Natural killer cell (primary cell): ENCODE measurements around the gene PSMA7. TPM values are rescaled to one million over a fixed set of nuclear protein-coding genes. Genes with fewer than 3 reads are reported as not detected.
"Not testable (repeated sequence)": the region's sequence is repeated elsewhere in the genome, so short reads cannot be mapped to it uniquely, and the experiment has no call there.

Source experiments
- ATAC-seq, 3 donors: fragments of 150-1000 bp in 2 of 3; fragments of 200-7000 bp in 1 of 3; cut with Tn5 transposase; 1 replicate in 1 of 3; 2 replicates in 2 of 3; pipeline ENCODE4 v1.10.0; 2021; ENCODE audit warnings: mild to moderate bottlenecking in 2 of 3, moderate library complexity in 2 of 3
- DNase-seq, 2 donors: peaks; one replicate each; pipeline versions ENCODE4 v3.0.0 to v3.0.0-alpha.2; 2013 to 2021; ENCODE audit warnings: mixed read lengths in 1 of 2
- H3K27ac ChIP-seq: one replicate; pipeline ENCODE4 v1.5.1; 2013; ENCODE audit warnings: mild to moderate bottlenecking, low read length
- H3K27me3 ChIP-seq: one replicate; pipeline ENCODE4 v1.6.1; 2013; ENCODE audit warnings: low read length; ENCODE audit not compliant: control insufficient read depth, insufficient read depth
- H3K36me3 ChIP-seq: one replicate; pipeline ENCODE4 v1.6.1; 2013; ENCODE audit warnings: low read length; ENCODE audit not compliant: control insufficient read depth, insufficient read depth
- H3K4me1 ChIP-seq: one replicate; pipeline ENCODE4 v1.6.1; 2013; ENCODE audit warnings: low read length; ENCODE audit not compliant: control insufficient read depth, insufficient read depth
- H3K4me3 ChIP-seq: one replicate; pipeline ENCODE4 v1.5.1; 2013; ENCODE audit warnings: low read length
- H3K9me3 ChIP-seq: one replicate; pipeline ENCODE4 v1.6.1; 2013; ENCODE audit warnings: low read length; ENCODE audit not compliant: control insufficient read depth, insufficient read depth
- H3K27ac Mint-ChIP-seq, 2 donors: one replicate each; pipeline ENCODE4 v1.8.0; 2022; ENCODE audit warnings: mild to moderate bottlenecking in 2 of 2, mixed read lengths in 2 of 2, moderate library complexity in 1 of 2
- H3K27me3 Mint-ChIP-seq, 2 donors: one replicate each; pipeline ENCODE4 v1.8.0; 2022; ENCODE audit warnings: low read depth in 2 of 2, mixed read lengths in 2 of 2
- H3K36me3 Mint-ChIP-seq: one replicate; pipeline ENCODE4 v1.8.0; 2022; ENCODE audit warnings: mixed read lengths
- H3K4me1 Mint-ChIP-seq, 2 donors: one replicate each; pipeline ENCODE4 v1.8.0; 2022; ENCODE audit warnings: mixed read lengths in 2 of 2
- H3K4me3 Mint-ChIP-seq: one replicate; pipeline ENCODE4 v1.8.0; 2022; ENCODE audit warnings: mild to moderate bottlenecking, moderate library complexity, mixed read lengths
- H3K9me3 Mint-ChIP-seq, 2 donors: one replicate each; pipeline ENCODE4 v1.8.0; 2022; ENCODE audit warnings: mixed read lengths in 2 of 2
- WGBS: methylation state at CpG from one replicate; pipeline ENCODE4 v1.1.7; 2013; ENCODE audit warnings: missing lambda C conversion rate; ENCODE audit not compliant: insufficient coverage; 5-methylcytosine and 5-hydroxymethylcytosine counted together
- intact Hi-C: fragments of 100-400 bp; cut with micrococcal nuclease; formaldehyde crosslinking; loops from one replicate; pipeline ENCODE4 v1.14.2; 2022
- total RNA-seq, 4 donors: library from RNA; stranded (reverse); fragments of 120-200 nt in 1 of 4; gene quantifications; one replicate each; pipeline versions ENCODE4 v1.2.3 to v1.2.4, GENCODE V29; 2013 to 2022
- TF ChIP-seq, protein P1 (sequence below): fragments of 200-600 bp; IDR thresholded peaks from one replicate; pipeline ENCODE4 v1.8.0; 2022; ENCODE audit warnings: antibody characterized with exemption

Gene PSMA7
- total RNA-seq, 3 donors from 2014 or later (not counting 1 experiment from before 2014, with no cell fraction given): 154 to 177 (median 168) TPM

- Mint-ChIP-seq H3K27ac (peak overlapping the region; percentile 78 to 80), H3K9me3 (peaks cover 0 to 2% of the 10 kb centered on the region in 2 donors), H3K27me3 (peaks cover 9 to 11% of the 10 kb centered on the region in 2 donors), H3K36me3 (no peaks in the 10 kb centered on the region), H3K4me3 (no peak overlapping the region), H3K4me1 (peaks cover 7 to 28% of the 10 kb centered on the region in 2 donors)
- 93% methylated on average over 36 of the region's 38 CpGs for WGBS
- H3K4me3 ChIP-seq: no peak overlapping the region
- TF ChIP-seq, protein P1, sequence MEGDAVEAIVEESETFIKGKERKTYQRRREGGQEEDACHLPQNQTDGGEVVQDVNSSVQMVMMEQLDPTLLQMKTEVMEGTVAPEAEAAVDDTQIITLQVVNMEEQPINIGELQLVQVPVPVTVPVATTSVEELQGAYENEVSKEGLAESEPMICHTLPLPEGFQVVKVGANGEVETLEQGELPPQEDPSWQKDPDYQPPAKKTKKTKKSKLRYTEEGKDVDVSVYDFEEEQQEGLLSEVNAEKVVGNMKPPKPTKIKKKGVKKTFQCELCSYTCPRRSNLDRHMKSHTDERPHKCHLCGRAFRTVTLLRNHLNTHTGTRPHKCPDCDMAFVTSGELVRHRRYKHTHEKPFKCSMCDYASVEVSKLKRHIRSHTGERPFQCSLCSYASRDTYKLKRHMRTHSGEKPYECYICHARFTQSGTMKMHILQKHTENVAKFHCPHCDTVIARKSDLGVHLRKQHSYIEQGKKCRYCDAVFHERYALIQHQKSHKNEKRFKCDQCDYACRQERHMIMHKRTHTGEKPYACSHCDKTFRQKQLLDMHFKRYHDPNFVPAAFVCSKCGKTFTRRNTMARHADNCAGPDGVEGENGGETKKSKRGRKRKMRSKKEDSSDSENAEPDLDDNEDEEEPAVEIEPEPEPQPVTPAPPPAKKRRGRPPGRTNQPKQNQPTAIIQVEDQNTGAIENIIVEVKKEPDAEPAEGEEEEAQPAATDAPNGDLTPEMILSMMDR: no peak
- DNase-seq (no peak), ATAC-seq (no peak)
- intact Hi-C loops: no loop called here
- H3K36me3 ChIP-seq: no peaks in the 10 kb centered on the region
- H3K9me3 ChIP-seq: peaks cover 41% of the 10 kb centered on the region
- H3K27me3 ChIP-seq: peaks cover 18% of the 10 kb centered on the region
- H3K4me1 ChIP-seq: peaks cover 39% of the 10 kb centered on the region
- no peak overlapping the region for H3K27ac ChIP-seq
These were observed 26.4 kb downstream of the PSMA7 start for GRCh38 chr20:62116558-62117361.

GRCh38 chr20:62115800-62116407, 27.3 kb downstream of the PSMA7 start:
- peaks cover 11% of the 10 kb centered on the region in 2 donors for H3K27me3 Mint-ChIP-seq
- H3K27ac ChIP-seq, H3K4me3 ChIP-seq, H3K36me3 ChIP-seq, ATAC-seq, DNase-seq, H3K4me3 Mint-ChIP-seq, H3K36me3 Mint-ChIP-seq, intact Hi-C loops, H3K27ac Mint-ChIP-seq, H3K9me3 Mint-ChIP-seq: not testable (repeated sequence)
- Histone ChIP-seq H3K9me3 (peaks cover 45% of the 10 kb centered on the region), H3K4me1 (peaks cover 32% of the 10 kb centered on the region), H3K27me3 (peaks cover 18% of the 10 kb centered on the region)
- 93% methylated on average over 7 of the region's 7 CpGs for WGBS
- H3K4me1 Mint-ChIP-seq: peaks cover 2 to 22% of the 10 kb centered on the region in 2 donors

DNA sequence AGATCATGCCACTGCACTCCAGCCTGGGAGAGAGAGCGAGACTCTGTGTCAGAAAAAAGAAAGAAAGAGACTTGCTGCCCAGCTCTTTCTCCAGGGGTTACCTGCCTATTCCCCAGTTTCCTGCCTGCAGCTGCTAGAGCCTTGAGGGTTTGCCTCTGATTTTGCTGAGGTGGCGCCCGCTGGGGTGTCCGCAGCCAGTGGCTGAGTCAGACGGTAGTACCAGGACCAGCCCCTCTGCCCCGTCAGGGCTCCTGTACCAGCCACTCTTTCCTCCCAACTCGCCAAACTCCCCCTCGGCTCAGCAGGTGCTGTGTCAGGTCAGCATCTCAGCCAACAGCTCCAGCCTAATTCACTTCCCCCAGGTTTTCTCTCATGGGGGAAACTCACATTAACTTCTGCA, 28.3 kb downstream of the PSMA7 start:
- Mint-ChIP-seq H3K36me3 (peaks cover 8% of the 10 kb centered on the region), H3K4me3 (no peak overlapping the region), H3K9me3 (peaks cover 5 to 11% of the 10 kb centered on the region in 2 donors), H3K27ac (no peak overlapping the region), H3K27me3 (peaks cover 11 to 12% of the 10 kb centered on the region in 2 donors), H3K4me1 (peaks cover 0 to 22% of the 10 kb centered on the region in 2 donors)
- DNase-seq (no peak), ATAC-seq (no peak)
- H3K4me1 ChIP-seq: peaks cover 30% of the 10 kb centered on the region
- 60% methylated on average over 8 of the region's 8 CpGs for WGBS
- intact Hi-C loops: no loop called here
- H3K27me3 ChIP-seq: peaks cover 18% of the 10 kb centered on the region
- no peaks in the 10 kb centered on the region for H3K36me3 ChIP-seq
- no peak overlapping the region for H3K27ac ChIP-seq
- H3K9me3 ChIP-seq: peaks cover 54% of the 10 kb centered on the region
- H3K4me3 ChIP-seq: no peak overlapping the region
- TF ChIP-seq, protein P1: no peak

- H3K27ac Mint-ChIP-seq: no peak overlapping the region
- Histone ChIP-seq H3K27ac (no peak overlapping the region), H3K27me3 (peaks cover 18% of the 10 kb centered on the region), H3K4me1 (peaks cover 11% of the 10 kb centered on the region), H3K9me3 (peaks cover 74% of the 10 kb centered on the region), H3K36me3 (no peaks in the 10 kb centered on the region), H3K4me3 (no peak overlapping the region)
- peaks cover 0 to 2% of the 10 kb centered on the region in 2 donors for H3K4me1 Mint-ChIP-seq
- peaks cover 8 to 24% of the 10 kb centered on the region in 2 donors for H3K9me3 Mint-ChIP-seq
- peaks cover 31% of the 10 kb centered on the region for H3K36me3 Mint-ChIP-seq
- DNase-seq (no peak), ATAC-seq (no peak)
- no peak overlapping the region for H3K4me3 Mint-ChIP-seq
- WGBS: 92% methylated on average over 6 of the region's 6 CpGs
- H3K27me3 Mint-ChIP-seq: peaks cover 10 to 11% of the 10 kb centered on the region in 2 donors
- TF ChIP-seq, protein P1: no peak
- intact Hi-C loops: no loop called here
These were observed 30.8 kb downstream of the PSMA7 start for GRCh38 chr20:62112368-62112767.
